Measurements from ENCODE around the gene IDE. TPM values are rescaled to one million over a fixed set of nuclear protein-coding genes. Genes with fewer than 3 reads are reported as not detected.

Gene IDE
- total and polyA plus RNA-seq, 2 of the 4 experiments (the other 2 are of a cell fraction), result 9.3 to 27.4 TPM

- Histone ChIP-seq H4K5ac (ENCODE audit: low read depth, low read length) (no peak overlapping the region), H3K56ac (ENCODE audit: extremely low read depth, insufficient read depth, low read length) (no peak overlapping the region), H2AK5ac (ENCODE audit: low read depth, low read length) (no peak overlapping the region), H3K4ac (ENCODE audit: low read depth, low read length) (no peak overlapping the region), H4K20me1 (ENCODE audit: insufficient read depth, low read length) (no peaks in the 10 kb centered on the region), H4K91ac (ENCODE audit: insufficient read depth, low read depth, low read length) (no peak overlapping the region), H2AFZ (replicated peaks; ENCODE audit: low read length, poor library complexity) (no peak overlapping the region), H4K8ac (ENCODE audit: low read depth in 2 of 2, low read length in 2 of 2) (no peak overlapping the region), H3K27me3 (ENCODE audit: control insufficient read depth, insufficient read depth, low read length) (no peaks in the 10 kb centered on the region), H3K4me1 (ENCODE audit: control insufficient read depth, insufficient read depth, low read length) (no peaks in the 10 kb centered on the region), H2BK20ac (ENCODE audit: low read depth, low read length) (no peak overlapping the region), H2BK15ac (ENCODE audit: low read depth, low read length) (no peak overlapping the region), H3K27ac (ENCODE audit: insufficient read depth, low read length) (no peak overlapping the region), H2BK120ac (ENCODE audit: low read depth, low read length) (no peak overlapping the region), H3K36me3 (ENCODE audit: control insufficient read depth, insufficient read depth, low read length) (peaks cover 20% of the 10 kb centered on the region), H3K79me1 (ENCODE audit: low read depth in 1 of 2, low read length in 2 of 2) (no peaks in the 10 kb centered on the region), H3K9me3 (ENCODE audit: control insufficient read depth, insufficient read depth, low read length) (no peaks in the 10 kb centered on the region), H2AK9ac (replicated peaks; ENCODE audit: low read depth, low read length, poor library complexity) (no peak overlapping the region), H3K18ac (ENCODE audit: low read depth, low read length) (no peak overlapping the region), H2BK5ac (ENCODE audit: low read depth, low read length, poor library complexity, severe bottlenecking) (no peak overlapping the region), H3K9me1 (ENCODE audit: insufficient read depth, low read length) (no peaks in the 10 kb centered on the region), H3K4me3 (ENCODE audit: insufficient read depth, low read depth, low read length) (no peak overlapping the region), H3K9ac (ENCODE audit: low read depth, low read length) (no peak overlapping the region), H3K4me2 (ENCODE audit: low read depth, low read length) (no peak overlapping the region), H3K14ac (replicated peaks; ENCODE audit: low read depth, low read length) (no peak overlapping the region), H3K23ac (ENCODE audit: low read depth, low read length) (no peak overlapping the region)
- CTCF ChIA-PET, result no interaction called here
- POLR2A ChIA-PET (ENCODE audit: unreplicated experiment), result no interaction called here
- ATAC-seq (ENCODE audit: low read depth) (no peak), DNase-seq (no peak)
- WGBS, 2 experiments (ENCODE audit: extremely low coverage in 2 of 2, insufficient read length in 1 of 2), result no CpG with 5 or more reads among the region's 3 CpGs
- dilution Hi-C loops (cut with HindIII; ENCODE audit: low sequenced_read_pairs, unreplicated experiment) (no loop called here), intact Hi-C loops (cut with micrococcal nuclease) (no loop called here), in situ Hi-C loops (cut with MboI; ENCODE audit: low sequenced_read_pairs) (no loop called here)
- TF ChIP-seq FOS (IDR thresholded peaks at IDR 0.05; ENCODE audit: low read depth, low read length) (no peak), CTCF (conservative IDR thresholded peaks at IDR 0.05; ENCODE audit: low read depth, low read length) (no peak), BHLHE40 (IDR thresholded peaks at IDR 0.05; ENCODE audit: low read depth, low read length) (no peak), NFE2L2 (IDR thresholded peaks at IDR 0.05; ENCODE audit: low read depth, low read length) (no peak), RCOR1 (IDR thresholded peaks at IDR 0.05; ENCODE audit: insufficient replicate concordance, low read length) (no peak), MAZ (IDR thresholded peaks at IDR 0.05; ENCODE audit: borderline replicate concordance, low read depth, low read length) (no peak), RFX5 (IDR thresholded peaks at IDR 0.05; ENCODE audit: low read depth, low read length) (no peak), MXI1 (IDR thresholded peaks at IDR 0.05; ENCODE audit: borderline replicate concordance, low read depth, low read length) (no peak), SMC3 (IDR thresholded peaks at IDR 0.05; ENCODE audit: low read depth, low read length) (no peak), CEBPB (IDR thresholded peaks at IDR 0.05; ENCODE audit: low read depth, low read length) (no peak), ELK1 (IDR thresholded peaks at IDR 0.05; ENCODE audit: borderline replicate concordance, low read depth, low read length) (no peak), POLR2A (IDR thresholded peaks at IDR 0.05; ENCODE audit: low read depth, low read length) (no peak), CHD1 (IDR thresholded peaks at IDR 0.05; ENCODE audit: low read depth, low read length) (no peak), MAFK (IDR thresholded peaks at IDR 0.05; ENCODE audit: low read depth, low read length) (no peak), USF2 (IDR thresholded peaks at IDR 0.05; ENCODE audit: low read depth, low read length) (no peak), RAD21 (IDR thresholded peaks at IDR 0.05; ENCODE audit: low read length) (no peak)
- BruUV-seq (replicated peaks), result no TSS peak
These were observed 103.9 kb downstream of the IDE start for GRCh38 chr10:92470026-92470425.
